Esophagus squamous epithelium (tissue), 5 donors: Measurements from ENCODE around the gene SYT12. TPM values are rescaled to one million over a fixed set of nuclear protein-coding genes. Genes with fewer than 3 reads are reported as not detected.

Source experiments
- DNase-seq: peaks from one replicate; lab custom pipeline; 2025; lab: John Stamatoyannopoulos, UW
- H3K27ac ChIP-seq, 4 donors: fragments of 200-600 bp; sonication (generic); one replicate each; pipeline ENCODE4 v1.5.1; 2016 to 2019; ENCODE audit warnings: mild to moderate bottlenecking in 1 of 4
- H3K27me3 ChIP-seq, 4 donors: fragments of 200-600 bp; sonication (generic); 1 replicate in 3 of 4; 2 replicates in 1 of 4; pipeline versions ENCODE4 v1.5.1 to v1.6.0; 2017 to 2021; ENCODE audit warnings: antibody characterized with exemption in 1 of 4
- H3K36me3 ChIP-seq, 3 donors: fragments of 200-600 bp; sonication (generic); one replicate each; pipeline ENCODE4 v1.5.1; 2016 to 2019
- H3K4me1 ChIP-seq, 3 donors: fragments of 200-600 bp; sonication (generic); one replicate each; pipeline ENCODE4 v1.5.1; 2017 to 2019
- H3K4me3 ChIP-seq, 4 donors: fragments of 200-600 bp; sonication (generic); 1 replicate in 3 of 4; 2 replicates in 1 of 4; pipeline ENCODE4 v1.5.1; 2016 to 2019; ENCODE audit warnings: mild to moderate bottlenecking in 2 of 4, moderate library complexity in 1 of 4
- H3K9me3 ChIP-seq, 3 donors: fragments of 200-600 bp; sonication (generic); one replicate each; pipeline ENCODE4 v1.5.1; 2016 to 2019
- POLR2A ChIP-seq, 4 donors: fragments of 450-650 bp; IDR thresholded peaks; one replicate each; pipeline ENCODE4 v1.6.1; 2017; ENCODE audit warnings: antibody characterized with exemption in 4 of 4, mild to moderate bottlenecking in 4 of 4, moderate library complexity in 3 of 4
- WGBS, 2 donors: methylation state at CpG; one replicate each; pipeline ENCODE4 v1.1.5; 2018; 5-methylcytosine and 5-hydroxymethylcytosine counted together
- intact Hi-C: fragments of 100-400 bp; cut with DNase I; formaldehyde crosslinking; loops from one replicate; pipeline ENCODE4 v1.15.0; 2022
- total RNA-seq, 4 donors: library from RNA; depleted of rRNA; stranded (reverse); fragments of >200 nt; gene quantifications; one replicate each; pipeline ENCODE4 v1.1.0, GENCODE V29; 2016
- TF ChIP-seq, protein P1 (sequence below), 6 experiments: fragments of 450-650 bp in 4 of 6; fragments of 200-600 bp in 2 of 6; sonication (generic) in 2 of 6; IDR thresholded peaks; one replicate each; pipeline ENCODE4 v1.5.1; 2016 to 2019; ENCODE audit warnings: antibody characterized with exemption in 6 of 6, mild to moderate bottlenecking in 4 of 6, moderate library complexity in 4 of 6
- donor health status: DM: yes; HTN: yes; CAD: no.

SYT12 gene
- total RNA-seq, 4 donors from 2014 or later: 0.76 to 1.7 (median 0.99) TPM

DNA sequence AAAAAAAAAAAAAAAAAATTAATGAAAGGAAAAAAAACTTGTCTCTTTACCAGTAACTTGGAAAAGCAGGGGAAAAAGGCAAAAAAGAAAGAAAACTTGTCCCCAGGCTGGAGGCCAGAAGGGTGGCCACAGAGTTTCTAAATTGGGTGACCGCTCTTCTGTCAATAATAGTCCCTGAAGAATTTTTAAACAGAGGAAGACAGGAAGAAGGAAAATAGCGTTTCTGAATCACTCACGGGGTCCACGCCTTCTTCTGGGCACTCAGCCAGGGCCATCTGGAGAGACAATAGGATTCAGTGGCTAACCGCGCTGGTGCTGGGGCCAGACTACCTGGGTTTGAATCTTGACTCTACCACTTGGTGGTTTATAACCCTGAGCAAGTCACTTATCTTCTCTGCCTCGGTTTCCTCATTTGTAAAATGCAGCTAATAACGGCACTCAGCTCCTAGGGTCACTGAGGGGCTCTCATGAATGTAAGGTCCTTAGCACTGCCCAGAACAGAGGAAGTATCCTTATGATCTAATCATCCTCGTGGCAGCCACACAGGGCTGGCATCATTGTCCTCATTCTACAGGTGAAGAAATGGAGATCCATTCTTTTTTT is 40.9 kb upstream of the SYT12 start:
- Histone ChIP-seq H3K4me1 (peaks cover 13 to 46% (median 17%) of the 10 kb centered on the region in 3 donors), H3K9me3 (peaks cover 0 to 6% (median 0%) of the 10 kb centered on the region in 3 donors), H3K27me3 (no peaks in the 10 kb centered on the region), H3K27ac (peak overlapping the region in 1 of 4 donors; percentile 44), H3K36me3 (no peaks in the 10 kb centered on the region), H3K4me3 (no peak overlapping the region)
- peak; percentile 7 for DNase-seq
- TF ChIP-seq, protein P1, sequence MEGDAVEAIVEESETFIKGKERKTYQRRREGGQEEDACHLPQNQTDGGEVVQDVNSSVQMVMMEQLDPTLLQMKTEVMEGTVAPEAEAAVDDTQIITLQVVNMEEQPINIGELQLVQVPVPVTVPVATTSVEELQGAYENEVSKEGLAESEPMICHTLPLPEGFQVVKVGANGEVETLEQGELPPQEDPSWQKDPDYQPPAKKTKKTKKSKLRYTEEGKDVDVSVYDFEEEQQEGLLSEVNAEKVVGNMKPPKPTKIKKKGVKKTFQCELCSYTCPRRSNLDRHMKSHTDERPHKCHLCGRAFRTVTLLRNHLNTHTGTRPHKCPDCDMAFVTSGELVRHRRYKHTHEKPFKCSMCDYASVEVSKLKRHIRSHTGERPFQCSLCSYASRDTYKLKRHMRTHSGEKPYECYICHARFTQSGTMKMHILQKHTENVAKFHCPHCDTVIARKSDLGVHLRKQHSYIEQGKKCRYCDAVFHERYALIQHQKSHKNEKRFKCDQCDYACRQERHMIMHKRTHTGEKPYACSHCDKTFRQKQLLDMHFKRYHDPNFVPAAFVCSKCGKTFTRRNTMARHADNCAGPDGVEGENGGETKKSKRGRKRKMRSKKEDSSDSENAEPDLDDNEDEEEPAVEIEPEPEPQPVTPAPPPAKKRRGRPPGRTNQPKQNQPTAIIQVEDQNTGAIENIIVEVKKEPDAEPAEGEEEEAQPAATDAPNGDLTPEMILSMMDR (IDR thresholded peaks at IDR 0.05): no peak
- no peak for TF ChIP-seq POLR2A (IDR thresholded peaks at IDR 0.05)
- 12 to 15% methylated on average over 9 of the region's 9 CpGs for WGBS, 2 donors
- intact Hi-C loops: no loop called here

DNA sequence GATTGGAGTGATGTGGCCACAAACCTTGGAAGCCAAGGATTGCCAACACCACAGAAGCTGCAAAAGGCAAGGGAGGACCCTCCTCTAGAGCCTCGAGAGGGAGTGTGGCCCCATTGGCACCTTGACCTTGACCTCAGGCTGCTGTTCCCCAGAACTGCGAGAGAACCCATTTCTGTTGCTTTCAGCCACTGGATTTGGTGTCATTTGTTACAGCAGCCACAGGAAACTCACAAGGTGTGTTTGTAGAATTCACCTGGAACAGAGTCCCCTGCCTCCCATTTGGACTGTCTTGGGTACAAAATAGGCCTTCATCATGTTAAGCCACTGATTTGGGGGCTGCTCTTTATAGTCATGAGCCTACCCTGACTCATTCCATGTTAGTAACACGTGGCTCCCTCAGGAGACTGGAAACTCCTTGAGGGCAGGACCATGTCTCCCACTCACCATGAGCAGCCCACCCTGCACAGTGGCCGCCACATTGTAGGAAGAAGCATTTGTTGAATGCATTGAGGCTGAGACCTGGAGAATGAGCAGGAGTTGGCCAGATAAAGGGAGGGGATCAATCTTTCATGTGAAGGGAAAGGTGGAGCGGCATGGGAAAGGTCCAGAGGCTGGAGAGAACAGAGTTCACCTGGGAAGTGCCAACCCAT is 39.5 kb upstream of the SYT12 start:
- no peak for DNase-seq
- TF ChIP-seq, protein P1 (IDR thresholded peaks at IDR 0.05): no peak
- TF ChIP-seq POLR2A (IDR thresholded peaks at IDR 0.05): no peak
- H3K4me3 ChIP-seq: no peak overlapping the region
- WGBS, 2 donors: 68 to 80% methylated on average over 4 to 5 of the region's 5 CpGs
- H3K9me3 ChIP-seq: peaks cover 0 to 6% (median 0%) of the 10 kb centered on the region in 3 donors
- intact Hi-C loops: no loop called here
- H3K27ac ChIP-seq: no peak overlapping the region
- H3K27me3 ChIP-seq: no peaks in the 10 kb centered on the region
- H3K4me1 ChIP-seq: peaks cover 13 to 46% (median 17%) of the 10 kb centered on the region in 3 donors
- no peaks in the 10 kb centered on the region for H3K36me3 ChIP-seq

DNA sequence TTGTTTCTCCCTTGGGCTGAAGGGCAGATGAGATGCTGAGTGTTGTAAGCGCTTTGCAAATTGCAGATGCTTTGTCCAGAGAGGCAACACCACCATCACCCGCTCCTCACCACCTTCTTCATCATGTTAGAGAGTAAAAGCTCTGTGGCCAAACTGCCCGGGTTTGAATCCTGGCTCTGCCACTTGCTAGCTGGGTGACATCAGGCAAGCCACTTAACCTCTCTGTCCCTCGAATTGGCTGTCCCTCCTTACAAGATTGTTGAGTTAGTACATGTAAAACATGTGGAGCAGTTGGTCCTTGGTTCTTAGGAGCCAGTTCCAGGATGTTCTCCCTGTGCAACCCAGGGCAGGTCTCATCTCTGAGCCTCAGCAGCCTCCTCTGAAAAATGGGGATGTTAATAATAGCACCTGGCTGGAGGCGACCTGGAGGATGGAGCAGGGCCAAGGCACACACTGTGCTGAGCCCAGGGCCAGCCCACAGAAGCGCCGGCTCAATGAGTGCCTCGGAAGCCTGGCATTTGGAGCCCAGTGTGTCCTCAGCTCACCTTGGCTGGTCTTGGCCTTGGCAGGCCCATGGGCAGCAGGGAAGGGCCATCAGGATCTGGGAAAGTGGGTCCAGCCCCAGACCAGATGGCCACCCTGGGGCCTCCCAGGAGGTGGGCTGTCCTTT is 37.3 kb upstream of the SYT12 start:
- 67 to 87% methylated on average over 3 to 4 of the region's 8 CpGs for WGBS, 2 donors

DNA sequence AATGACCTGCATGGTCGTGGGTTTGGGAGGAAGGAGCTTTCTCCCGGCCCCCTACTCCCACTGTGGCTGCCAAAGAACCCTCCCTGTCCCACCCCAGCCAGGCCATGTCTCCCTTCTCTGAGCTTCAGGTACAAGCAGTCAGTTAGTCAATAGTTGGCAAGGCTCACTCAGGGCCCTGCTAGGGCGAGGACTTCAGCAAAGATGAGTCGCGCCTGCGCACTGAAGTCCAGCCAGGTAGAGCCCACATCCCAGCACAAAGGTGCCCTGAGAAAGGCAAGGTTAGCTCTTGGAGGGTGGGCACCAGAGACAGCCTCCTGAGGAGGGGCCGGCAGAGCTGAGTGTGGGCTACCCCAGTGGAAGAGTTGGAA is 36.8 kb upstream of the SYT12 start:
- no peak for DNase-seq
- H3K27me3 ChIP-seq: no peaks in the 10 kb centered on the region
- H3K4me3 ChIP-seq: no peak overlapping the region
- peaks cover 13 to 45% (median 17%) of the 10 kb centered on the region in 3 donors for H3K4me1 ChIP-seq
- TF ChIP-seq, protein P1 (IDR thresholded peaks at IDR 0.05): no peak
- no peak for TF ChIP-seq POLR2A (IDR thresholded peaks at IDR 0.05)
- H3K27ac ChIP-seq: no peak overlapping the region
- 65% methylated on average over 3 of the region's 7 CpGs; no CpG with 5 or more reads in 1 of the 2 donors for WGBS, 2 donors
- no peaks in the 10 kb centered on the region for H3K36me3 ChIP-seq
- H3K9me3 ChIP-seq: no peaks in the 10 kb centered on the region
- intact Hi-C loops: no loop called here

More for the DNA sequence above, 37.3 kb upstream of the SYT12 start:
- intact Hi-C loops: no loop called here
- no peak for DNase-seq
- Histone ChIP-seq H3K27me3 (no peaks in the 10 kb centered on the region), H3K36me3 (no peaks in the 10 kb centered on the region), H3K9me3 (no peaks in the 10 kb centered on the region), H3K27ac (no peak overlapping the region), H3K4me1 (peaks cover 13 to 46% (median 17%) of the 10 kb centered on the region in 3 donors), H3K4me3 (no peak overlapping the region)
- TF ChIP-seq POLR2A (IDR thresholded peaks at IDR 0.05): no peak
- TF ChIP-seq, protein P1 (IDR thresholded peaks at IDR 0.05): no peak

DNA sequence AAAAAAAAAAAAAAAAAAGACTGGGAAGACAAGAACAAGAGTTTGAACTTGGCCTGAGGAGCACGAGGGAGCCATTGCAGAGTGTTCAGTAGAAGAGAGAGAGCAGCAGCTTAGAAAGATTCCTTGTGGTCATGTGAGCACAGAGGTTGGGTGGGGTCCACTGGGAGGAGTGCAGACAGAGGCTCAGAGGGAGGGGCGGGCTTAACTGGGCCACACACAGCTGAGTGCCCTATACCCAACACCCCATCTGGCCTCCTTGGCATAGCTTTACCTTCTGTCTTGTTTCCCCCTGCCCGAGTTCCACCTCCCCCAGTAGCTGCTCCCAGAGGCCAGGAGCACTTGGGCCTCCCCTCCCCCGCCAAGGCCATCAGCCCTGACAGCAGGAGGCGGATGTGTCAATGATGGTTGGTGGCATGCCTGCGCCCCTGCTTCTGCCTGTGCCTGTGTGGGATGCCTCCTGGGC is 35.7 kb upstream of the SYT12 start:
- H3K4me3 ChIP-seq: no peak overlapping the region
- no peak for TF ChIP-seq POLR2A (IDR thresholded peaks at IDR 0.05)
- TF ChIP-seq, protein P1 (IDR thresholded peaks at IDR 0.05): no peak
- H3K9me3 ChIP-seq: no peaks in the 10 kb centered on the region
- peaks cover 7 to 34% (median 8%) of the 10 kb centered on the region in 3 donors for H3K4me1 ChIP-seq
- H3K27me3 ChIP-seq: no peaks in the 10 kb centered on the region
- 38 to 68% methylated on average over 2 to 4 of the region's 6 CpGs for whole genome bisulfite sequencing, 2 donors
- DNase-seq: no peak
- intact Hi-C loops: no loop called here
- no peaks in the 10 kb centered on the region for H3K36me3 ChIP-seq
- H3K27ac ChIP-seq: no peak overlapping the region
